ENCODE results near the gene MST1R. TPM values are rescaled to one million over a fixed set of nuclear protein-coding genes. Genes with fewer than 3 reads are reported as not detected.
A peak's percentile ranks its signal among the peaks of the same experiment; 100 is the strongest.

Gene MST1R
- polyA plus RNA-seq, 1 donor (not counting 4 experiments of a cell fraction or from before 2014, with no cell fraction given), result 106 TPM

DNA sequence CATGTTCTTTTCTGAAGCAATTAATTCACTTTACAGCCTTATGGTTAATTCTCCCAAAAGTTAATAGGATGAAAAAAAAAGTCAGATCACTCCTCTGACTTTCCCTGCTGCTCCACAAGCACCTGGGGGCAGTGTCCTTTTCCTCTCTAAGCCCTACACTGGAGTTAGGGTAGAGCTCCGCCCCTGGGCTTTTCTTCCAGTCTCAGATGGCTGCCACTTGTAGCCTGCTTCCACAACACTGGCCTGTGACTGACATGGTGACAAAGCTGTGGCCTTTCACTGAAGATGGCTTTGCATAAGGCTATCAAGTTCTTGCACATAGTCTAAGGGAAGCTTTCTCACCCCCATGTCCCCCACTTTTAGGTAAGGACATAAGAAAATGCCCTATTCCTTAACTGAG is 27.2 kb upstream of the MST1R start:
- H3K4me1 ChIP-seq (ENCODE audit: control insufficient read depth, extremely low read depth, insufficient read depth, low read length), result peaks cover 13% of the 10 kb centered on the region
- H3K27ac ChIP-seq (ENCODE audit: control insufficient read depth, insufficient read depth, low read length), result no peak overlapping the region
- H3K9me1 ChIP-seq (ENCODE audit: control insufficient read depth, extremely low read depth, insufficient read depth, low read length), result peaks cover 3% of the 10 kb centered on the region
- H3K79me2 ChIP-seq (ENCODE audit: control insufficient read depth, insufficient read depth, low read length), result peaks cover 15% of the 10 kb centered on the region
- H3K9me3 ChIP-seq (ENCODE audit: control insufficient read depth, low read depth, low read length), result no peaks in the 10 kb centered on the region
- DNase-seq (ENCODE audit: low read depth, low spot score), result no peak
- H3K27me3 ChIP-seq (ENCODE audit: control insufficient read depth, extremely low read depth, insufficient read depth, low read length), result no peaks in the 10 kb centered on the region
- no peak for TF ChIP-seq EZH2 (IDR thresholded peaks at IDR 0.05; ENCODE audit: low read length)
- TF ChIP-seq, protein P1, sequence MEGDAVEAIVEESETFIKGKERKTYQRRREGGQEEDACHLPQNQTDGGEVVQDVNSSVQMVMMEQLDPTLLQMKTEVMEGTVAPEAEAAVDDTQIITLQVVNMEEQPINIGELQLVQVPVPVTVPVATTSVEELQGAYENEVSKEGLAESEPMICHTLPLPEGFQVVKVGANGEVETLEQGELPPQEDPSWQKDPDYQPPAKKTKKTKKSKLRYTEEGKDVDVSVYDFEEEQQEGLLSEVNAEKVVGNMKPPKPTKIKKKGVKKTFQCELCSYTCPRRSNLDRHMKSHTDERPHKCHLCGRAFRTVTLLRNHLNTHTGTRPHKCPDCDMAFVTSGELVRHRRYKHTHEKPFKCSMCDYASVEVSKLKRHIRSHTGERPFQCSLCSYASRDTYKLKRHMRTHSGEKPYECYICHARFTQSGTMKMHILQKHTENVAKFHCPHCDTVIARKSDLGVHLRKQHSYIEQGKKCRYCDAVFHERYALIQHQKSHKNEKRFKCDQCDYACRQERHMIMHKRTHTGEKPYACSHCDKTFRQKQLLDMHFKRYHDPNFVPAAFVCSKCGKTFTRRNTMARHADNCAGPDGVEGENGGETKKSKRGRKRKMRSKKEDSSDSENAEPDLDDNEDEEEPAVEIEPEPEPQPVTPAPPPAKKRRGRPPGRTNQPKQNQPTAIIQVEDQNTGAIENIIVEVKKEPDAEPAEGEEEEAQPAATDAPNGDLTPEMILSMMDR (optimal IDR thresholded peaks at IDR 0.05 in 1 of 3, IDR thresholded peaks at IDR 0.05 in 1 of 3, conservative IDR thresholded peaks at IDR 0.05 in 1 of 3; ENCODE audit: extremely low read depth in 1 of 3, insufficient read depth in 2 of 3, low read length in 3 of 3), result peak in 1 of 3 experiments; percentile 9
- no peaks in the 10 kb centered on the region for H4K20me1 ChIP-seq (ENCODE audit: control insufficient read depth, extremely low read depth, insufficient read depth, low read length)
- dilution Hi-C loops (cut with MboI; ENCODE audit: extremely low pct_ligation_motif_present, low sequenced_read_pairs), result no loop called here
- H3K9ac ChIP-seq (ENCODE audit: control insufficient read depth, extremely low read depth, insufficient read depth, low read length), result no peak overlapping the region
- FAIRE-seq, result no peak
- H2AFZ ChIP-seq (ENCODE audit: control insufficient read depth, low read length), result no peak overlapping the region
- H3K4me3 ChIP-seq (ENCODE audit: control insufficient read depth in 2 of 3, extremely low read depth in 1 of 3, insufficient read depth in 2 of 3, low read depth in 1 of 3, low read length in 3 of 3), result no peak overlapping the region
- H3K4me2 ChIP-seq (ENCODE audit: control insufficient read depth, extremely low read depth, insufficient read depth, low read depth, low read length), result no peak overlapping the region
- peaks cover 0 to 2% of the 10 kb centered on the region in 2 experiments for H3K36me3 ChIP-seq (ENCODE audit: control insufficient read depth in 2 of 2, extremely low read depth in 1 of 2, insufficient read depth in 2 of 2, low read length in 2 of 2)

DNA sequence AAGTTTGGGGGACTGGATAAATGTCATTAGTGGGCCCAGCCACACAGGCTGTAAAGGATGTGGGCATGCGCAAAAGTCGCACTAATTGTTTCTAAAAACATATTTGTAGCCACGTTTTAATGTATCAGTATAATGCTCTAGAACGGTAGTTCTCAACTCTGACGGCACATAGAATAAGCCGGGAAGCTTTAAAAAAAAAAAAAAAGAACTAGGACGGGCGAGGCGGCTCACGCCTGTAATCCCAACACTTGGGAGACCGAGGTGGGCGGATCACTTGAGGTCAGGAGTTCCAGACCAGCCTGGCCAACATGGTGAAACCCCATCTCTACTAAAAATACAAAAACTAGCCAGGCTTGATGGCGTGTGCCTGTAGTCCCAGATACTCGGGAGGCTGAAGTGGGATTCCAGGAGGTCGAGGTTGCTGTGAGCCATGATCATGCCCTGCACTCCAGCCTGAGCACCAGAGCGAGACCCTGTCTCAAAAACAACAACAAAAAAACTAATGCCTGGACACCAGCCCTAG is 26.6 kb upstream of the MST1R start:
- peaks cover 17% of the 10 kb centered on the region for H3K79me2 ChIP-seq (ENCODE audit: control insufficient read depth, insufficient read depth, low read length)
- no peaks in the 10 kb centered on the region for H4K20me1 ChIP-seq (ENCODE audit: control insufficient read depth, extremely low read depth, insufficient read depth, low read length)
- peak overlapping the region; percentile 52 for H2AFZ ChIP-seq (ENCODE audit: control insufficient read depth, low read length)
- H3K4me3 ChIP-seq (ENCODE audit: control insufficient read depth in 2 of 3, extremely low read depth in 1 of 3, insufficient read depth in 2 of 3, low read depth in 1 of 3, low read length in 3 of 3), result peak overlapping the region; percentile 71 to 95 (median 91)
- H3K36me3 ChIP-seq (ENCODE audit: control insufficient read depth in 2 of 2, extremely low read depth in 1 of 2, insufficient read depth in 2 of 2, low read length in 2 of 2), result peaks cover 0 to 4% of the 10 kb centered on the region in 2 experiments
- dilution Hi-C loops (cut with MboI; ENCODE audit: extremely low pct_ligation_motif_present, low sequenced_read_pairs), result no loop called here
- H3K27me3 ChIP-seq (ENCODE audit: control insufficient read depth, extremely low read depth, insufficient read depth, low read length), result no peaks in the 10 kb centered on the region
- peak overlapping the region; percentile 37 for H3K27ac ChIP-seq (ENCODE audit: control insufficient read depth, insufficient read depth, low read length)
- H3K4me1 ChIP-seq (ENCODE audit: control insufficient read depth, extremely low read depth, insufficient read depth, low read length), result peaks cover 14% of the 10 kb centered on the region
- H3K9me1 ChIP-seq (ENCODE audit: control insufficient read depth, extremely low read depth, insufficient read depth, low read length), result peaks cover 3% of the 10 kb centered on the region
- TF ChIP-seq, protein P1 (optimal IDR thresholded peaks at IDR 0.05 in 1 of 3, IDR thresholded peaks at IDR 0.05 in 1 of 3, conservative IDR thresholded peaks at IDR 0.05 in 1 of 3; ENCODE audit: extremely low read depth in 1 of 3, insufficient read depth in 2 of 3, low read length in 3 of 3), result no peak
- TF ChIP-seq EZH2 (IDR thresholded peaks at IDR 0.05; ENCODE audit: low read length), result no peak
- DNase-seq (ENCODE audit: low read depth, low spot score), result no peak
- peak overlapping the region; percentile 75 for H3K9ac ChIP-seq (ENCODE audit: control insufficient read depth, extremely low read depth, insufficient read depth, low read length)
- H3K4me2 ChIP-seq (ENCODE audit: control insufficient read depth, extremely low read depth, insufficient read depth, low read depth, low read length), result peak overlapping the region; percentile 66
- no peak for FAIRE-seq
- no peaks in the 10 kb centered on the region for H3K9me3 ChIP-seq (ENCODE audit: control insufficient read depth, low read depth, low read length)

All from keratinocyte (primary cell).